HG02759 (cell line): Measurements from ENCODE around the gene IL17D.

Experiments
- ATAC-seq: cut with Tn5 transposase; IDR thresholded peaks from one replicate; pipeline ENCODE4 v1.9.1; 2021; ENCODE audit warnings: mild to moderate bottlenecking, moderate library complexity; ENCODE audit not compliant: unreplicated experiment

IL17D gene

GRCh38 chr13:20689291-20689690, 14.2 kb upstream of the IL17D start:
- ATAC-seq, result no peak

- no peak for ATAC-seq
These were observed 11.9 kb upstream of the IL17D start for GRCh38 chr13:20691616-20692015.

- no peak for ATAC-seq
These were observed 7.4 kb upstream of the IL17D start for GRCh38 chr13:20696073-20696472.

- ATAC-seq, result no peak
These were observed 3.8 kb upstream of the IL17D start for GRCh38 chr13:20699715-20700114.

- no peak for ATAC-seq
These were observed 3.2 kb upstream of the IL17D start for GRCh38 chr13:20700288-20700687.

- ATAC-seq, result no peak
These were observed 2.0 kb upstream of the IL17D start for GRCh38 chr13:20701461-20701860.

GRCh38 chr13:20702530-20702914, 977 bp upstream of the IL17D start:
- no peak for ATAC-seq

- ATAC-seq, result peak; percentile 92
These were observed 420 bp downstream of the IL17D start for GRCh38 chr13:20703780-20704458.

- ATAC-seq, result no peak
These were observed 1.1 kb downstream of the IL17D start for GRCh38 chr13:20704459-20705069.

GRCh38 chr13:20706661-20707060, 3.2 kb downstream of the IL17D start:
- no peak for ATAC-seq

- ATAC-seq, result no peak
These were observed 4.7 kb downstream of the IL17D start for GRCh38 chr13:20708216-20708615.

- ATAC-seq, result no peak
These were observed 5.9 kb downstream of the IL17D start for GRCh38 chr13:20709369-20709768.

- ATAC-seq, result no peak
These were observed 6.3 kb downstream of the IL17D start for GRCh38 chr13:20709782-20710181.

- ATAC-seq, result no peak
These were observed 8.0 kb downstream of the IL17D start for GRCh38 chr13:20711301-20712044.

- ATAC-seq, result no peak
These were observed 9.5 kb downstream of the IL17D start for GRCh38 chr13:20713014-20713376.

GRCh38 chr13:20713751-20714150, 10.3 kb downstream of the IL17D start:
- no peak for ATAC-seq

GRCh38 chr13:20714161-20714560, 10.7 kb downstream of the IL17D start:
- ATAC-seq, result no peak

GRCh38 chr13:20714563-20715329, 11.2 kb downstream of the IL17D start:
- no peak for ATAC-seq

- ATAC-seq, result no peak
These were observed 11.8 kb downstream of the IL17D start for GRCh38 chr13:20715330-20715712.

- ATAC-seq, result no peak
These were observed 13.5 kb downstream of the IL17D start for GRCh38 chr13:20716951-20717350.
